ENCODE results near the gene CHP2. TPM values are rescaled to one million over a fixed set of nuclear protein-coding genes. Genes with fewer than 3 reads are reported as not detected.
A peak's percentile ranks its signal among the peaks of the same experiment; 100 is the strongest.
"Not testable (repeated sequence)": the region's sequence is repeated elsewhere in the genome, so short reads cannot be mapped to it uniquely, and the experiment has no call there.

The CHP2 gene
- total RNA-seq, 1 donor from 2014 or later, result 0.62 TPM

- DNase-seq, result no peak
Measured at GRCh38 chr16:23745263-23745662, 9.6 kb upstream of the CHP2 start.

- DNase-seq, result no peak
Measured at GRCh38 chr16:23748630-23749029, 6.2 kb upstream of the CHP2 start.

DNA sequence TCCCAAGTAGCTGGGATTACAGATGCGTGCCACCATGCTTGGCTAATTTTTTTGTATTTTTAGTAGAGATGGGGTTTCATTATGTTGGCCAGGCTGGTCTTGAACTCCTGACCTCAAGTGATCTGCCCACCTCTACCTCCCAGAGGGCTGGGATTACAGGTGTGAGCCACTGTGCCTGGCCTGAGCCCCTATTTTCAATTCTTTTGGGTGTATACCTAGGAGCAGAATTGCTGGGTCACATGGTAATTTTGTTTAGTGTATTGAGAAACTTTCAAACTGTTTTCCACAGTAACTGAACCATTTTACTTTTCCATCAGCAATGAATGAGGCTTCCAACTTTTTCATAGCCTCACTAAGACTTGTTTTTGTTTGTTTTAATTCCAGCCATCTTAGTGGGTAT is 3.8 kb upstream of the CHP2 start:
- DNase-seq, result not testable (repeated sequence)

- DNase-seq, result no peak
Measured at GRCh38 chr16:23753908-23754593, 775 bp upstream of the CHP2 start.

GRCh38 chr16:23755484-23755809 is 621 bp downstream of the CHP2 start:
- DNase-seq, result no peak

- DNase-seq, result no peak
Measured at GRCh38 chr16:23757116-23757515, 2.3 kb downstream of the CHP2 start.

DNA sequence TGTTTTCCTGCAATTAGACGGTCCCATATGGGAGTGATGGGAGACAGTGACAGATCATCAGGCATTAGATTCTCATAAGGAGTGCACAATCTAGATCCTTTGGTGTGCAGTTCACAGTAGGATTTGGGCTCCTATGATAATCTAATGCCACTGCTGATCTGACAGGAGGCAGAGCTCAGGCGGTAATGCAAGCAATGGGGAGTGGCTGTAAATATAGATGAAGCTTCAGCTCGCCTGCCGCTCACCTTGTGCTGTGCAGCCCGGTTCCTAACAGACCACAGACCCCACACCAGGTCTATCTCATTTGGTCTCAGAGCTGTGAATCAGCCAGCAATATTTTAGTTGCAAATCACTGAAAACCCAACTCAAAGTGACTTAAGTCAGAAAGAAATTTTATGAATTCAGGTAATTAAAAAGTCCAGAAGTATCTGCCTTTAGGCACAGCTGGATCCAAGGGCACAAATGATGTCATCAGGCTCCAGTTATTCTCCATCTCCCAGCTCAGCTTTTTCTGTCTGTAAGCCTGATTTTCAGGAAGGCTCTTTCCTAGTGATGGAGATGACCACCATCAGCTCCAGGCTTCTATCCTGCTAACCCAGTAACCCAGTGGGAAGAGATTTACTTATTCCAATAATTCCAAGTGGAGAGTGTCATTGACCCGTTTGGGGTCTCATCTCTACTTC is 3.3 kb downstream of the CHP2 start:
- no peak for DNase-seq

GRCh38 chr16:23765933-23766332 is 11.1 kb downstream of the CHP2 start:
- DNase-seq, result no peak

DNA sequence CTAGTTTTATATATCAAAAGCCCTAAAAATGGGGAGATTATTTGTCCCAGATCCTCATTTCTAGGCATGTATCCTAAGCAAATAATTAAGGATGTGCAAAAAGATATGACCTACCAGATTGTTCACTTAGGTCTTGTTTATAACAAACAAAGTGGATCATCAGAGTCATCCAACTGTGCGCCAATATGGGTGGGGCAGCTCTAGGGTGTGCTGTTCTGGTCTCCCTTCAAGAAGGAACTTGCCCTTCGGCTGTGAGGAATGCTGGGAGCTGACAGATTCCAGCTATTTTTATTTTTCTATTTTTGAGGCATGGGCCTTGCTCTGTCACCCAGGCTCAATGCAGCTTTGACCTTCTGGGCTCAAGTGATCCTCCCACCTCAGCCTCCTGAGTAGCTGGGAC is 13.8 kb downstream of the CHP2 start:
- no peak for DNase-seq

- DNase-seq, result no peak
Measured at GRCh38 chr16:23771027-23771426, 16.2 kb downstream of the CHP2 start.

- DNase-seq, result no peak
Measured at GRCh38 chr16:23771642-23772041, 16.8 kb downstream of the CHP2 start.

- DNase-seq, result no peak
Measured at GRCh38 chr16:23773339-23773738, 18.5 kb downstream of the CHP2 start.

GRCh38 chr16:23781176-23781575 is 26.4 kb downstream of the CHP2 start:
- DNase-seq, result no peak

- no peak for DNase-seq
Measured at GRCh38 chr16:23784811-23785447, 30.1 kb downstream of the CHP2 start.

DNA sequence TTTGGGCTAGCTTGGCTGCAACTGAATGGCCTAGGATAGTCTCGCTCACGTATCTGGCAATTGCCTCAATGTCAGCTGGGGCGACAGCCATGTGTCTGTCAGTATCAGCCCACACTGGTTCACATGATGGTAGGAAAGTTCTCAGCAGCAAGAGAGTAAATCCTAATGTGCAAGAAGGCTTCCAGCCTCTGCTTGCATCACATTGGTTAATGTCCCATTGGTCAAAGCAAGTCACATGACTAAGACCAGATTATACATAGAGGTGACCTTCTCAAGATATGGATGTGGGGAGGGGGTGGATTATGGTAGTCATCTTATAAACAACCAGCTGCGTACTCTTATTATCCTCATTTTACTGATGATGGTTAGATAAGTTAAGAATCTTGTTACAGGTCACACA is 31.0 kb downstream of the CHP2 start:
- DNase-seq, result no peak

GRCh38 chr16:23786964-23787561 is 32.2 kb downstream of the CHP2 start:
- DNase-seq, result no peak

DNA sequence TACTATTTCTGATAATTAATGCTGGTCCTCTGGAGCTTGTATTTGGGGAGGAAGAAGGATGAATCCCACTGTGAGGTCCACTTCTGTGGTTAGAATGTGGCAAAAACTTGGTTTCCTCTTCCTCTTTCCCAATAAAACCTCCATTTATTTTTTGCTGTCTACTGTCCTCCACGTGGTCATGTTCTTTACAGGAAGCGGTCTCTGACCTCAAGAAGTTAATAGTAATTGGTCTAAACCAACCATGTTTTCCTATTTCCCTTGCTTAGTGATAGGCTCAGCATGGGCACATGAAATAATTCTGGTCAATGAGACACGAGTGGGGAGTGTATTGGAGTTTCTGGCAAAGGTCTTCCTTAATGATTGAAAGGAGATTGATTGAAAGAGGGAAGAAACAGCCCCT is 33.9 kb downstream of the CHP2 start:
- DNase-seq, result no peak

- DNase-seq, result no peak
Measured at GRCh38 chr16:23795378-23795777, 40.6 kb downstream of the CHP2 start.

- DNase-seq, result no peak
Measured at GRCh38 chr16:23796941-23797340, 42.1 kb downstream of the CHP2 start.

DNA sequence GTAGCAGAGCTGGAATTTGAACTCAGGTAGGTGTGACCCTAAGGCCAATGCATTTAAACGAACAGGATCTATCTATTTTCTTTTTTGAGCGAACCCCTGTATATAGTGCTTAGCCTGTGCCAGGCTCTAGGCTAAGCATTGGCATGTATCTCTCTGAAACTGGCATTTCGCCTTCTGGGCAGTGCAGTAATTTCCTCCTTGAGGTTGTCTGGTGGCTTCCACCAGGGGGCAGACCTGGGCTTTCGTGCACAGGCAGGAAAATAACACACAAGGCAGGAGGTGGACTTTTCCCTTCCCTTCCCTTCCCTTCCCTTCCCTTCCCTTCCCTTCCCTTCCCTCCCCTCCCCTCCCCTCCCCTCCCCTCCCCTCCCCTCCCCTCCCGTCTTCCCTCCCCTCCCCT is 46.6 kb downstream of the CHP2 start:
- peak; percentile 61 for DNase-seq

- no peak for DNase-seq
Measured at GRCh38 chr16:23802776-23803175, 48.0 kb downstream of the CHP2 start.

DNA sequence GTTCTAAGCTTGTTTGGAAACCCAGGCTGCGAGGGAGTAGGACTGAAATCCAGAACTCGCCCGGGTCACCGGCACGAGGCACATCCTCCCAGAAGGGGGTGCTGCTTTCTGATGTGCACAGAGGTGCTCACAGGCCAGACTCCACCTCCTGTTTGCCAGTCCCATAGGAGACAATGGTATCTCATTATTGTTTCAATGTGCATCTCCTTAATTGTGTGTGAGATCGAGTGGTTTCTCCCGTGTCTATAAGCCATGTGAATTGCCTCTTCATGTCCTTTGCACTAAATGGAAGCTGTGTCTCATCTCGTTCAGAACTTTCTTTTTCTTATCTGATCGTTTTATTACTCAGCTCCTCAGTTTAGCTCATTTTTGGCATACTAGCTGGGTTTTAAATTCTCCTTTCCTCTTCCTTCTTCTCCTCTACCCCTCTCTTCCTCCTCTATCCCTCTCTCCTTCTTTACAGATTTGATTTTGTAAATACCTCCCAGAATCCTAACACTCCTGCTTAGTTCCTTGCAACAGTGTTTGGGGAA is 48.8 kb downstream of the CHP2 start:
- peak; percentile 12 for DNase-seq

DNA sequence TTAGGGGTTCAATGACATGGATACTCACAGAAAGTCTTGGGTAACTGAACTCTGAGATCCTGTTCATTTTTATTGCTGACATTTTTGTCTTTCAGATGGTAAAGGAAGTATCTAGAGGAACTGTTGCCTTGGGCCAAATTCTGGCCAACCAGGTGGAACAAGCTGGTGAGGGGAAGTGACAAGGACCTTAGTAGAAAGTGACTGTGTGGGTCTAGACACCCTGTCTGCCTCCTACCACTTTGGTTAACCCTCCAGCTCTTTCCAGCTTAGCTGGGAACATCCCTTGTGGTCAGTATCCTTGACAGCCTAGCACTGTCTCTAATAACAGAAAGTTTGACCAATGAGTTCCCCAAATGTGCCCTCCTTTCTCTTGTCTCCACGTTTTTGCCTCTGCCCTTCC is 52.2 kb downstream of the CHP2 start:
- no peak for DNase-seq
